ENCODE measurements around the gene GNAO1.

Gene GNAO1

GRCh38 chr16:56311208-56312027, 120.1 kb downstream of the GNAO1 start:
- DNase-seq (ENCODE audit: low read depth in 3 of 3): no peak

GRCh38 chr16:56312028-56312300, 120.7 kb downstream of the GNAO1 start:
- DNase-seq (ENCODE audit: low read depth in 3 of 3): no peak

- no peak for DNase-seq (ENCODE audit: low read depth in 3 of 3)
Observed at GRCh38 chr16:56312556-56312955, 121.3 kb downstream of the GNAO1 start.

DNA sequence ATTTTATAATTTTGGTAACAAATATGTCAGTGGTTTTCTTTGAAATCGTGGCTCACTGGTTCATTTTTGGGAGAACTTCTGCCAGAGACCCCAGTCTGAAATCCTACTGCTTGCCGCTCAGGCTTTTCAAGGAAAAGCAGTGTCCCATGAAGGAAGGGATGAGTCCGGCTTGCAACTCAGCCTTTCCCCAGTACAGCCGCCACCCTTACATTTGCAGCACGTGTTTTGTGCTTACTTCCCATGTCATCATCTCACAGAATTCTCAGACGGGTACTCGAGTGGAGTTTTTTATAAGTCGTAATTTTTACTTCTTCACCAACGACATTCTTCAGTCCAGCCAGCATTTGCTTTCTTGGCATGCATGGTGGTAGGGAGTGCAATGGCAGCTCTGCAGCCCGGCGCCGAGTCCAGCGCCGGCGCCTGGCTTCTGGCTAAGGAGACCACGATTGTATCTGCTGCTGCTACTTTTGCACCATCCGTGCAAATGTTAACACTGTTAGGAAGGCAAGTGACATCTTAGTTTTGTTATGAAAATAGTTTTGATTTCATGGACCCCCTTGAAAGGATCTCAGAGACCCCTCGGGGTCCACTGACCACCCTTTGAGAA, 123.1 kb downstream of the GNAO1 start:
- no peak for DNase-seq (ENCODE audit: low read depth in 3 of 3)

- no peak for DNase-seq (ENCODE audit: low read depth in 3 of 3)
Observed at GRCh38 chr16:56315955-56316354, 124.7 kb downstream of the GNAO1 start.

- no peak for DNase-seq (ENCODE audit: low read depth in 3 of 3)
Observed at GRCh38 chr16:56316545-56316944, 125.3 kb downstream of the GNAO1 start.

GRCh38 chr16:56317998-56318826, 126.9 kb downstream of the GNAO1 start:
- peak; percentile 60 to 72 (median 64) for DNase-seq (ENCODE audit: low read depth in 3 of 3)

DNA sequence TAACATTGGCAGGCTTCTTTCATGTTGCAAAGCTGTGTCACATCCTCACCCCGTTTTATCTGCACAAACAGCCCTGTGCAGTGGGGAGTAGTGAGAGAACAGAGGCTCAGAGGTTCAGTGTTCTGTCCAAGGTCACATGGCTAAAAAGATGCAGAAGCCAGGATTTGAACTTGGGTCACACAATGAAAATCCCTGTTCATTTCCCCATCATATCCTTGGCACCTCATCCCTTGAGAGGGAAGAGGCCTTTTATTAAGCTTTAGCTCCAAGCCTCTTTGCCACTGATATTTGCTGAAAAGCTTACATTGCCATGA, 127.5 kb downstream of the GNAO1 start:
- no peak for DNase-seq (ENCODE audit: low read depth in 3 of 3)

- no peak for DNase-seq (ENCODE audit: low read depth in 3 of 3)
Observed at GRCh38 chr16:56319376-56319775, 128.1 kb downstream of the GNAO1 start.

DNA sequence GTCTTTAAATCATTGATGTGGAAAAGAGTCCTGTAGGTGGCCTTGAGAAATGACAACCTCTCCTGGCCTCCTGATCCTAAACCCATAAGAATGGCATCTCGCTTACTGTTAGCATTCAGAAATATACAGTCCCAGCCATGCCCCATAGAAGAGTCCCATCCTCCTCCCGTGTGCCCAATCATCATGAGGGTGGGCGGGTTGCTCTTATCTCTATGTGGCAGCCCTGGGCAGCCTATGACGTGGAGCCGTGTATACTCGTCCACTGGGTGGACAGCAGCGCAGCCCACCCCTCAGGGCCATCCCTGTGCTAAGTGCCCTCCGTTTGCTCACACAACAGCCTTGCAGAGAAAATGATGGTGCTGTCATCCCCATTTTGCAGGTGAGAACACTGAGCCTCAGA, 128.8 kb downstream of the GNAO1 start:
- no peak for DNase-seq (ENCODE audit: low read depth in 3 of 3)

DNA sequence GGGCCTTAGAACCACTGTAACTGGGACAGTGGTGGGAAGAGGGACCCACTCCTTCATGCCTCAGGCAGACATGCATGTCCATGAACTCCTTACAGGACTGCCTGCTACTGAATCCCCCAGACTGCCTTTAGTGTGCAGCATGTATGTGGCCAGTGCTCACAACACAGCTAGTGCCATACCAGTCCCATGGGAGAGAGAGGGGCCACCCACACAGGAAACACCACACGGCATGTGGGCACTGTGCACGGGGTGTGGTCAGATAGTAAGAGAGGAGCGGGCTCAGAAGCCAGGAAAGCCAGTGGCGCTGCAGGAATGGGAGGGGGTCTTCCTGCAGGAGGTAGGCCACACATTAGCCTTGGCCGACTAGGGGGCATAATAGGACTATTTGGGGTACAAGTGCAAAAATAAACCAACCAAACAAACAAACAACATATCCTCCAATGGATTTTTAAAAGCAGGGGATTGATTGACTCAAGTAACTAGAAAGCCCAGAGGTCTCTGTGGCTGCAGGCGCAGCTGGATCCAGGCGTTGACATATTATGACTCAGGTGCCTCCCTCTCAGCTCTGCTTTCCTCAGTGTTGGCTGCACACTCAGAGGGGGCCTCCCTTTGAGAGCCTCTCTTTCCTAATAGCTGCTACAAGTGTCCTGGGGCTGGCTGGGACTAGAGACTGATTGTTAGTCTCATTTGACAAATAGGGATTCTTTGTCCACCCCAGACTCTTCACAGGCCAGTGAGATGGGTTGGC, 129.7 kb downstream of the GNAO1 start:
- DNase-seq (ENCODE audit: low read depth in 3 of 3): no peak

- no peak for DNase-seq (ENCODE audit: low read depth in 3 of 3)
Observed at GRCh38 chr16:56321571-56321970, 130.3 kb downstream of the GNAO1 start.

DNA sequence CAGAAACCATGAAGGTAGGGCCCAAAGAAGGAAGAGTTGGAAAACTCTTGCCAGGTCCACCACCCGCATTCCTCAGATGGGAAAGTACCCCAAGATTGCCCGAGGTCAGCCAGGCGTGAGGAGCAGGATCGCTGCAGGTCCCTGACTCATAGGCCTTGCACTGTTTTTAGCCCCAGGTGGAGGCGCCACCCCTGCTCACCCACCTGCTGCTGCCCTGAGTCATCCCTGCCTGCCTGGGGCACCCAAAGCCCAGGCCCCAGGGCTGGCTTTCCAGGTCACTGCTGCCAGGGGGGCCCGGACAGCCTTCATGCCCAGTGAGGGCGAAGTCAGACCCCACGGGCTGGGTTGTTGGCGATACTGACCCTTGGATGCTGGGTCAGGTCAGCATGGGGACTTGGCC, 133.1 kb downstream of the GNAO1 start:
- no peak for DNase-seq (ENCODE audit: low read depth in 3 of 3)

DNA sequence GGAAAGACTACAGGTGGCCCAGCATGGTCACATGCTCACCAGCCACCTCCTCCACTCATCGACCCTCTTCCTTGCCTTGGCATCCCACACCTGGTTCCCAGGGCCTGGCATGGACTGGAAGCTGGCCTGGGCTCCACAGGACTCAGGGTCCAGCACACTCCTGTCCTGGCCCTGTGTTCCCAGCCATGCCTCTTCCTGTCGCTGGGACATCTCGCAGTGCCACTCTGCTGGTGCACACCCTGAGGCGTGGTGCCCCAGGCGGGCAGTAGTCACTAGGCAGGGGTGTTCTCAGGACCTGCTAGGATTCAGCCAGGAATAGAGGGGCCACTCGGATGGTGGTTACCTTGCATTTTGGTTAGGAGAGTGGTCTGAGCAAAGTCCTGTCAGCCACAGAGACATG, 134.7 kb downstream of the GNAO1 start:
- no peak for DNase-seq (ENCODE audit: low read depth in 3 of 3)

DNA sequence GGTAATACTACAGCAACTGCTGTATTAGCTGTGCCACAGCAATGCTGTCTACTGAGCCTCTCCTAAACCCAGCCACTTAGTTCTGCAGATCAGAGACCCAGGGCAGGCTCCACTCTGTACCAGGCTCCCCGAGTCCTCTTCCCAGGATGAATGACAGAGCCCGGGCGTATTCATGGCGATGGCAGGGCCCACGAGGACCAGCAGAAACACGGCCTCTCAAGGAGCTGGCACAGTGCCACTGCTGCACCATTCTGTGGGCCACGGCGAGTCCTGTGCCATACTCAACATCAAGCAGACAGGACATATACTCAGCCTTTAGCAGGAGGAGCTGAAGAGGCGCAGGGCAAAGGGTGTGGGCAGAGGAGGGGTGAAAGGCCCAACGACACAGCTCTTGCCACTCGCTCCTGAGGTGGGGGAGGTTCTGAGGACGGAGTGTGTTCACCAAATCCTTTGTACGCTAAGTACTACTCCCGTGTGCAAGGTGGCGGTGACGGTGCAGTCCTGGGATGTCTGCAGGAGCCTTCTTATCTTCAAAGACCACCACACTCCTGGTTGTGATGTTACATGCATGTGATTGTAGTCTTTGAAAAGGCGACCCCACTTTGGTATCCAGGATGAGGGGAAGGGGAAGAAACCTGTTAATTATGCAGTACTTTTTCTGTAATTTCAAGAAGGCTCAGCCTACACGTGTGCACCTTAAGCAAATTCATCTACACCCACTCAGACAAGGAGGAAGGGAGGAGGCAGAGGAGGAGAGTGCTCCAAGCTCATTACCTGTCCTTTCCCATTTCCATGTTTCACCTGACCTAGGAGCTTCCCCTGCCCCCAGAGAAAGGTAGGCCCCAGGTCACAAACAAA, 136.0 kb downstream of the GNAO1 start:
- DNase-seq (ENCODE audit: low read depth in 3 of 3): no peak

DNA sequence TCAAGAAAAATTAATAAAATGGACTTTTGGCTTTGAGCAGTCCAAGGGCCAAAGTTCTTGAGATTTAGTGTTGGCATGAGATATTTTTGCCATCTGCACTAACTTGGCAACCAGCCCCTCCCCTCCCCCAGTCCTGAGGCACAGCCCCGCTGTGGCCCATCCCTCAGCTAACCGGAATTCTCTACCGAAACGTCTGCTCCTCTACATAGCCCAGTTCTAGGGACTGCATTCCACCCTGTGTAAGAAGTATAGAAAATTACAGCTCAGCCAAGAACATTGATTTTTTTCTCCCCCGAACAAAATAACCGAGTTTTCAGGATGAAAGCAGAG, 136.6 kb downstream of the GNAO1 start:
- DNase-seq (ENCODE audit: low read depth in 3 of 3): no peak

DNA sequence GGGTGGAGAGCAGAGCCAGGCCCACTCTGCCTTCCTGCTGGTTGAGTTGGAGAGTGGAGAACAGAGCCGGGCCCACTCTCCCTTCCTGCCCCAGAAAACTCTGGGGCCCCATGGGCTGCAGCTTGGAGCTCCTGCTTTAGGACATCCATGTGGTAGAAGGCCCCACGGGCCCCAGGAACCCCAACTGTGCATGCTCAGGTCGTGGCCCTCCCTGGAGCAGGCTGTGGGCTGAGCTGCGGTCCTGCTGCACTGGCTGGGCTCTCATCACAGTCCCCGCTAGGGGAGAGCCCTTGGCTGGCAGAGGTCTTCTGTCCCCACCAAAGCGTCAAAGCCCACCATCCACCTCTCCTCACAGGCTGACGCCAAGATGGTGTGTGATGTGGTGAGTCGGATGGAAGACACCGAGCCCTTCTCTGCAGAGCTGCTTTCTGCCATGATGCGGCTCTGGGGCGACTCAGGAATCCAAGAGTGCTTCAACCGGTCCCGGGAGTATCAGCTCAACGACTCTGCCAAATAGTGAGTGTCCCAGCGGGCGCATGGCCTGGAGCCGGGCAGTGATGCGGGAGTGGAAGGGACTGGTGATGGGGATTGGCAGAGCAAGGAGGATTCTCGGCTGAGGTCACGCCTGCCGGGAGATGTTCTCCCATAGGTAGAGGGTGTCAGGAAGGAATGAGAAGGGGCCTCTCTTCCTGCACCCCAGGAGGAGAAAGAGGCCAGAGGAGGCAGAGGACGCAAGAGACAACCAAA, 137.2 kb downstream of the GNAO1 start:
- no peak for DNase-seq (ENCODE audit: low read depth in 3 of 3)

GRCh38 chr16:56329887-56330286, 138.6 kb downstream of the GNAO1 start:
- no peak for DNase-seq (ENCODE audit: low read depth in 3 of 3)

GRCh38 chr16:56330476-56330875, 139.2 kb downstream of the GNAO1 start:
- no peak for DNase-seq (ENCODE audit: low read depth in 3 of 3)

- no peak for DNase-seq (ENCODE audit: low read depth in 3 of 3)
Observed at GRCh38 chr16:56331399-56331798, 140.1 kb downstream of the GNAO1 start.

DNA sequence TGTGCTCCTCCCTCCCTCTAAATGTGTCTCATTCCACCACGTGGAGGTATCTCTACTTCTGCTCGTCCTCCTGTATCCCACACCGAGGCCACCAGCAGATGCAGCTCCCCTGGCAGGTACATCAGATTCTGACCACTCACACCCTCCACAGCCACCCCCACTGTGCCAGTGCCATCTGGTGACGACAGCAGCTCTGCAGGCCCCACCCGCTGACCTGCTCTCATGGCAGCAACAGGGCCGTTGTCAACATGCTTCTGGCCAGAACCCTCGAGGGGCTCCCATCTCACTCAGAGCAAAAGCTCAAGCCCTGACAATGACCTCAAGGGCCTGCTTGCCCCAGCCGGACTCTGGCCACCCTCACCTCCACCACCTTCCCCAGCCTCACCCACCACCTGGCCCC, 140.6 kb downstream of the GNAO1 start:
- DNase-seq (ENCODE audit: low read depth in 3 of 3): no peak
